DND-41 (cell line): ENCODE measurements around the gene CPT1C.

Source experiments
- ATAC-seq: fragments of 200-7000 bp; cut with Tn5 transposase; 3 replicates; pipeline ENCODE4 v1.9.1; 2021; ENCODE audit warnings: low read depth; ENCODE audit not compliant: insufficient read depth
- DNase-seq: peaks from one replicate; pipeline ENCODE4 v3.0.0-alpha.2; 2020
- H2AFZ ChIP-seq: 2 replicates; pipeline ENCODE4 v1.6.0; 2012; ENCODE audit warnings: low read depth, low read length
- H3K27ac ChIP-seq: 2 replicates; pipeline ENCODE4 v1.5.1; 2012; ENCODE audit warnings: low read length, inconsistent platforms
- H3K27me3 ChIP-seq: fragments of 200-600 bp; sonication (generic); 2 replicates; pipeline ENCODE4 v1.6.0; 2012; ENCODE audit warnings: low read length, mild to moderate bottlenecking, inconsistent platforms; ENCODE audit not compliant: insufficient read depth, poor library complexity
- H3K36me3 ChIP-seq: 2 replicates; pipeline ENCODE4 v1.5.1; 2012; ENCODE audit warnings: low read length, inconsistent platforms; ENCODE audit not compliant: insufficient read depth
- H3K4me1 ChIP-seq: 2 replicates; pipeline ENCODE4 v1.5.1; 2012; ENCODE audit warnings: mild to moderate bottlenecking, low read length; ENCODE audit not compliant: insufficient read depth
- H3K4me2 ChIP-seq: 2 replicates; pipeline ENCODE4 v1.6.0; 2012; ENCODE audit warnings: mild to moderate bottlenecking, moderate library complexity, low read length, inconsistent platforms; ENCODE audit not compliant: insufficient read depth
- H3K4me3 ChIP-seq, 2 experiments: fragments of 200-600 bp in 1 of 2; shearing (Covaris generic) in 1 of 2; 2 replicates each; pipeline ENCODE4 v1.5.1; 2012 to 2016; ENCODE audit warnings: inconsistent platforms in 2 of 2, low read length in 2 of 2, mild to moderate bottlenecking in 2 of 2, low read depth in 1 of 2, moderate library complexity in 1 of 2
- H3K79me2 ChIP-seq: 2 replicates; pipeline ENCODE4 v1.6.0; 2012; ENCODE audit warnings: low read length, inconsistent platforms; ENCODE audit not compliant: insufficient read depth
- H3K9ac ChIP-seq: 2 replicates; pipeline ENCODE4 v1.6.0; 2012; ENCODE audit warnings: low read depth, mild to moderate bottlenecking, inconsistent platforms, low read length, moderate library complexity
- H3K9me3 ChIP-seq: 2 replicates; pipeline ENCODE4 v1.5.1; 2012; ENCODE audit warnings: low read length, moderate library complexity, mild to moderate bottlenecking, inconsistent platforms; ENCODE audit not compliant: insufficient read depth, severe bottlenecking
- H4K20me1 ChIP-seq: 2 replicates; pipeline ENCODE4 v1.6.0; 2012; ENCODE audit warnings: low read length; ENCODE audit not compliant: insufficient read depth
- EZH2 ChIP-seq: IDR thresholded peaks from 3 replicates; pipeline ENCODE4 v1.6.1; 2012; ENCODE audit warnings: borderline replicate concordance, low read depth, mild to moderate bottlenecking, moderate library complexity, low read length, inconsistent platforms; ENCODE audit not compliant: severe bottlenecking
- TF ChIP-seq, protein P1 (sequence below): IDR thresholded peaks from 2 replicates; pipeline ENCODE4 v1.5.1; 2012; ENCODE audit warnings: borderline replicate concordance, low read length, moderate library complexity, mild to moderate bottlenecking; ENCODE audit not compliant: poor library complexity, severe bottlenecking; ENCODE audit errors: extremely low read depth

The CPT1C gene

DNA sequence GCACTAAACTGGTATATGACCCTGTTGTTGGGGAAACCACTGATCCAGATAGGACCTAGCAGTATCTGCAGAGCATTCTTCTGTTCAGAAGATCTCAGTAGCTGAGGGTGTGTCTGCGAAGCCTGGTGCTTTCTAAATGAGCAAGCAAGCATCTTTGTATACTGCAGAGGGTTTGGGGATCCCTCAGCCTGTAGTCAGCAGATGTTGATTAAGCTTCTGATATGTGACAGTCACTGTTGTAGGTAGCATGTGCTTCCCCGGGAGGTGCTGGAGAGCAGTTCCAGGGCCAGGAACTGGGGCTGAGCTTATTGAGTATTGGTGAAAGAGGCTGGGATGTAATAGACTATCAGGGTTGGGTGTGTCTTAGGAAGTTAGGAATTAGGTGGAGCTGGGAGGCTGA is 47.5 kb upstream of the CPT1C start:
- peaks cover 46% of the 10 kb centered on the region for H3K4me1 ChIP-seq
- DNase-seq (no peak), ATAC-seq (no peak)
- peak overlapping the region in 1 of 2 experiments; percentile 91; a peak in 2 of 4 replicates for H3K4me3 ChIP-seq
- peak overlapping the region; percentile 99 for H3K4me2 ChIP-seq
- H3K9ac ChIP-seq: peak overlapping the region; percentile 99; the same call in 1 of the 2 replicates
- no peaks in the 10 kb centered on the region for H3K9me3 ChIP-seq
- no peak overlapping the region for H2AFZ ChIP-seq
- H3K36me3 ChIP-seq: peaks cover 42% of the 10 kb centered on the region
- no peak overlapping the region; the same call in 1 of the 2 replicates for H3K27ac ChIP-seq
- H4K20me1 ChIP-seq: peaks cover 34% of the 10 kb centered on the region
- peaks cover 68% of the 10 kb centered on the region for H3K79me2 ChIP-seq
- no peaks in the 10 kb centered on the region for H3K27me3 ChIP-seq
- TF ChIP-seq, protein P1, sequence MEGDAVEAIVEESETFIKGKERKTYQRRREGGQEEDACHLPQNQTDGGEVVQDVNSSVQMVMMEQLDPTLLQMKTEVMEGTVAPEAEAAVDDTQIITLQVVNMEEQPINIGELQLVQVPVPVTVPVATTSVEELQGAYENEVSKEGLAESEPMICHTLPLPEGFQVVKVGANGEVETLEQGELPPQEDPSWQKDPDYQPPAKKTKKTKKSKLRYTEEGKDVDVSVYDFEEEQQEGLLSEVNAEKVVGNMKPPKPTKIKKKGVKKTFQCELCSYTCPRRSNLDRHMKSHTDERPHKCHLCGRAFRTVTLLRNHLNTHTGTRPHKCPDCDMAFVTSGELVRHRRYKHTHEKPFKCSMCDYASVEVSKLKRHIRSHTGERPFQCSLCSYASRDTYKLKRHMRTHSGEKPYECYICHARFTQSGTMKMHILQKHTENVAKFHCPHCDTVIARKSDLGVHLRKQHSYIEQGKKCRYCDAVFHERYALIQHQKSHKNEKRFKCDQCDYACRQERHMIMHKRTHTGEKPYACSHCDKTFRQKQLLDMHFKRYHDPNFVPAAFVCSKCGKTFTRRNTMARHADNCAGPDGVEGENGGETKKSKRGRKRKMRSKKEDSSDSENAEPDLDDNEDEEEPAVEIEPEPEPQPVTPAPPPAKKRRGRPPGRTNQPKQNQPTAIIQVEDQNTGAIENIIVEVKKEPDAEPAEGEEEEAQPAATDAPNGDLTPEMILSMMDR: no peak
- no peak for TF ChIP-seq EZH2

- DNase-seq (no peak), ATAC-seq (no peak)
- H3K36me3 ChIP-seq: peaks cover 59% of the 10 kb centered on the region
- peak overlapping the region; percentile 16; the same call in 1 of the 2 replicates for H3K4me2 ChIP-seq
- H3K4me1 ChIP-seq: peaks cover 40% of the 10 kb centered on the region
- no peaks in the 10 kb centered on the region for H3K9me3 ChIP-seq
- H4K20me1 ChIP-seq: peaks cover 50% of the 10 kb centered on the region
- TF ChIP-seq EZH2: no peak
- TF ChIP-seq, protein P1: no peak
- H2AFZ ChIP-seq: no peak overlapping the region
- H3K79me2 ChIP-seq: peaks cover 85% of the 10 kb centered on the region
- H3K27me3 ChIP-seq: no peaks in the 10 kb centered on the region
- H3K27ac ChIP-seq: no peak overlapping the region
- 0 out of 2 replicates have a peak overlapping the region, but pooled peaks have one; percentile 24 for H3K9ac ChIP-seq
- H3K4me3 ChIP-seq: no peak overlapping the region
These were observed 45.3 kb upstream of the CPT1C start for GRCh38 chr19:49645592-49645991.

DNA sequence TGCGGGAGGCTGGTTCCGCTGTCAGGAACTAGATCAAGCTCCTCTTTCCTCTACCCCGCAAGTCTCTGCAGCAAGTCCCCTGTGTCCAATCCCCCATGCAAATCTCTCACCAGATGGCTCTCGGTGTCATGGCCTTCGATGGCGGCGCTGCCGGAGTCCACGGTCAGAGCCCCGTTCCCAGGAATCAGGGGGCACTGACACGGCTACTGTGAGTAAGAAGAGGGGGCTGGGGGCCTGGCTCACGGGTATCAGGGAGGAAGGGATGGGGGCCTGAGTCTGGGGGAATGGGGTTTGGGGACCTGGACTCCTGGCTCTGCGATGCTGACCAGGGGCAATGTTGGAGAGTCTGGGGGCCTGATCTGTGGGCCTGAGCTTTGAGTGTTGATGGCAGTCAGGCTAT is 44.9 kb upstream of the CPT1C start:
- Histone ChIP-seq H3K9me3 (no peaks in the 10 kb centered on the region), H2AFZ (no peak overlapping the region), H4K20me1 (peaks cover 51% of the 10 kb centered on the region), H3K36me3 (peaks cover 61% of the 10 kb centered on the region), H3K79me2 (peaks cover 84% of the 10 kb centered on the region), H3K4me3 (no peak overlapping the region), H3K9ac (no peak overlapping the region), H3K27ac (no peak overlapping the region), H3K4me2 (no peak overlapping the region), H3K4me1 (peaks cover 36% of the 10 kb centered on the region), H3K27me3 (no peaks in the 10 kb centered on the region)
- no peak for DNase-seq
- no peak for ATAC-seq
- TF ChIP-seq EZH2: no peak
- TF ChIP-seq, protein P1: no peak

GRCh38 chr19:49646586-49646985 is 44.3 kb upstream of the CPT1C start:
- H3K79me2 ChIP-seq: peaks cover 78% of the 10 kb centered on the region

More at GRCh38 chr19:49646586-49646985, 44.3 kb upstream of the CPT1C start:
- peaks cover 67% of the 10 kb centered on the region for H3K36me3 ChIP-seq
- no peak overlapping the region for H3K4me2 ChIP-seq
- ATAC-seq (no peak), DNase-seq (no peak)
- TF ChIP-seq EZH2: no peak
- TF ChIP-seq, protein P1: no peak
- H2AFZ ChIP-seq: no peak overlapping the region
- H3K4me1 ChIP-seq: peaks cover 30% of the 10 kb centered on the region
- no peaks in the 10 kb centered on the region for H3K27me3 ChIP-seq
- H3K9ac ChIP-seq: no peak overlapping the region
- H3K9me3 ChIP-seq: no peaks in the 10 kb centered on the region
- no peak overlapping the region for H3K27ac ChIP-seq
- no peak overlapping the region for H3K4me3 ChIP-seq
- H4K20me1 ChIP-seq: peaks cover 51% of the 10 kb centered on the region
